Measurements from ENCODE around the gene KCTD15. TPM values are rescaled to one million over a fixed set of nuclear protein-coding genes. Genes with fewer than 3 reads are reported as not detected.

The KCTD15 gene
- total RNA-seq, 1 donor from 2014 or later, result 65.0 TPM

- DNase-seq, result peak; percentile 80
Measured at GRCh38 chr19:33797802-33798671, 1.4 kb downstream of the KCTD15 start.

- DNase-seq, result peak; percentile 60
Measured at GRCh38 chr19:33798681-33799111, 2.0 kb downstream of the KCTD15 start.

- DNase-seq, result no peak
Measured at GRCh38 chr19:33799476-33799875, 2.8 kb downstream of the KCTD15 start.

GRCh38 chr19:33800012-33800680 is 3.5 kb downstream of the KCTD15 start:
- DNase-seq, result no peak

- no peak for DNase-seq
Measured at GRCh38 chr19:33801411-33801810, 4.7 kb downstream of the KCTD15 start.

GRCh38 chr19:33802001-33802400 is 5.3 kb downstream of the KCTD15 start:
- DNase-seq, result no peak

GRCh38 chr19:33802801-33803200 is 6.1 kb downstream of the KCTD15 start:
- DNase-seq, result no peak

GRCh38 chr19:33803383-33803782 is 6.7 kb downstream of the KCTD15 start:
- DNase-seq, result no peak

- DNase-seq, result no peak
Measured at GRCh38 chr19:33804021-33804799, 7.5 kb downstream of the KCTD15 start.

GRCh38 chr19:33805313-33805712 is 8.6 kb downstream of the KCTD15 start:
- DNase-seq, result no peak

GRCh38 chr19:33805840-33806433 is 9.3 kb downstream of the KCTD15 start:
- DNase-seq, result no peak

- DNase-seq, result peak; percentile 28
Measured at GRCh38 chr19:33806434-33806881, 9.8 kb downstream of the KCTD15 start.

- no peak for DNase-seq
Measured at GRCh38 chr19:33808399-33808798, 11.7 kb downstream of the KCTD15 start.

GRCh38 chr19:33809960-33810359 is 13.3 kb downstream of the KCTD15 start:
- DNase-seq, result no peak

GRCh38 chr19:33810821-33811220 is 14.2 kb downstream of the KCTD15 start:
- DNase-seq, result no peak

- no peak for DNase-seq
Measured at GRCh38 chr19:33811246-33811645, 14.6 kb downstream of the KCTD15 start.

- DNase-seq, result no peak
Measured at GRCh38 chr19:33811736-33812387, 15.2 kb downstream of the KCTD15 start.

GRCh38 chr19:33812388-33813330 is 16.0 kb downstream of the KCTD15 start:
- DNase-seq, result no peak

GRCh38 chr19:33813391-33814101 is 16.9 kb downstream of the KCTD15 start:
- no peak for DNase-seq
